Stimulated activated CD4-positive, alpha-beta T cell treated with anti-CD3 and anti-CD28 coated beads, TNF-alpha, amount 100 ng/mL, for 1 hour (primary cell): ENCODE results near the gene INPPL1.

Experiments
- DNase-seq, 3 donors: peaks; one replicate each; pipeline ENCODE4 v3.0.0-alpha.2; 2020; ENCODE audit warnings: low read depth in 3 of 3, low spot score in 1 of 3

The INPPL1 gene

GRCh38 chr11:72232260-72233055 lies 7.9 kb downstream of the INPPL1 start:
- no peak for DNase-seq

- DNase-seq: no peak
These were observed 8.6 kb downstream of the INPPL1 start for GRCh38 chr11:72233056-72233772.

GRCh38 chr11:72233773-72234513 lies 9.4 kb downstream of the INPPL1 start:
- DNase-seq: no peak

- no peak for DNase-seq
These were observed 9.9 kb downstream of the INPPL1 start for GRCh38 chr11:72234514-72234830.

- DNase-seq: no peak
These were observed 10.4 kb downstream of the INPPL1 start for GRCh38 chr11:72234920-72235319.

- no peak for DNase-seq
These were observed 10.9 kb downstream of the INPPL1 start for GRCh38 chr11:72235351-72236057.

- DNase-seq: no peak
These were observed 11.6 kb downstream of the INPPL1 start for GRCh38 chr11:72236083-72236697.

GRCh38 chr11:72236774-72237111 lies 12.2 kb downstream of the INPPL1 start:
- no peak for DNase-seq

GRCh38 chr11:72237112-72237931 lies 12.8 kb downstream of the INPPL1 start:
- no peak for DNase-seq

GRCh38 chr11:72238040-72238450 lies 13.5 kb downstream of the INPPL1 start:
- no peak for DNase-seq

GRCh38 chr11:72238492-72239312 lies 14.1 kb downstream of the INPPL1 start:
- no peak for DNase-seq

GRCh38 chr11:72239313-72239848 lies 14.8 kb downstream of the INPPL1 start:
- DNase-seq: no peak

- DNase-seq: no peak
These were observed 15.4 kb downstream of the INPPL1 start for GRCh38 chr11:72239849-72240460.

- DNase-seq: no peak
These were observed 16.1 kb downstream of the INPPL1 start for GRCh38 chr11:72240461-72241290.

- no peak for DNase-seq
These were observed 16.8 kb downstream of the INPPL1 start for GRCh38 chr11:72241291-72241781.

GRCh38 chr11:72242141-72242540 lies 17.6 kb downstream of the INPPL1 start:
- DNase-seq: no peak
